Omental fat pad (tissue), 4 donors: Measurements from ENCODE around the gene C2CD2L. TPM values are rescaled to one million over a fixed set of nuclear protein-coding genes. Genes with fewer than 3 reads are reported as not detected.

Experiments
- ATAC-seq: fragments of 150-250 bp; one replicate; pipeline ENCODE4 v1.9.1; 2016; ENCODE audit warnings: mild to moderate bottlenecking, moderate library complexity; ENCODE audit not compliant: low FRiP score
- DNase-seq: peaks from one replicate; pipeline ENCODE4 v3.0.0-alpha.2; 2019; ENCODE audit warnings: low spot score
- total RNA-seq, 4 donors: library from RNA; depleted of rRNA; stranded (reverse); fragments of >200 nt; gene quantifications; one replicate each; pipeline ENCODE4 v1.1.0, GENCODE V29; 2016
- TF ChIP-seq, protein P1 (sequence below), 3 donors: fragments of 450-650 bp; IDR thresholded peaks; one replicate each; pipeline ENCODE4 v1.5.1; 2016 to 2017; ENCODE audit warnings: antibody characterized with exemption in 3 of 3, mild to moderate bottlenecking in 3 of 3, moderate library complexity in 2 of 3

C2CD2L gene
- total RNA-seq, 4 donors from 2014 or later, result 8.2 to 10.7 (median 9.0) TPM

DNA sequence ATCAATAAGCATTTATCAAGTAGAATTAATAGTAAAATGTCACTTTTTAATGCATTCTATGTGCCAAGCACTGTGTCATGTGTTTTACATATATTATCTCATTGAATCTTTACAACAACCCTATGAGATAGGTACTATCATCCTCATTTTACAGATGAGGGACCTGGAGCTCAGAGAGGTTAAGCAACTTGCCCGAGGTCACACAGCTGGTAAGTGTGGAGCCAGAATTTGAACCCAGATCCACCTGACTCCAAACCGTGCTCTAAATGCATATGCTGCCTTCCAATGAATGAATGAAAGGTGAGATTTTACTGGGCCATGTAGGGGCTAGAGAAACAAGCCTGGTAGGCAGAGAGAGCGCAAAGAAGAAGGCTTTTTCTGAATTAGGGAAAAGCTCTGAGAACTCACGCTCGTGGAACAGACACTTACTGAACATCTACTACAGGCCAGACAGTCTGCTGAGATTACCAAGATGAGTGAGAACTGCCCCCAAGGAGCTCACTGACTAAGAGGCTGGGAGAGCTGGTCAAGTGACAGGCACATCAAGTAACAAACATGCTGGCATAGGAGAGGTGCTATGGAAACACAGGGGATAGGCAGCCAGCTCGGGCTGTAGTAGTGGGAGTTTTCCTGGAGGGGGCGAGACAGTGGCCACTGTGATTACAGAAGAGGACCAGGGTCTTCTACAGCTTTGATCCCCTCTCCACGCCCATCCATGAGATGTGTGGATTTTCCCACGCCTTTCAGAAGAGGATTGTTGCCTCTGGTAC, 46.1 kb downstream of the C2CD2L start:
- ATAC-seq, result no peak
- TF ChIP-seq, protein P1, sequence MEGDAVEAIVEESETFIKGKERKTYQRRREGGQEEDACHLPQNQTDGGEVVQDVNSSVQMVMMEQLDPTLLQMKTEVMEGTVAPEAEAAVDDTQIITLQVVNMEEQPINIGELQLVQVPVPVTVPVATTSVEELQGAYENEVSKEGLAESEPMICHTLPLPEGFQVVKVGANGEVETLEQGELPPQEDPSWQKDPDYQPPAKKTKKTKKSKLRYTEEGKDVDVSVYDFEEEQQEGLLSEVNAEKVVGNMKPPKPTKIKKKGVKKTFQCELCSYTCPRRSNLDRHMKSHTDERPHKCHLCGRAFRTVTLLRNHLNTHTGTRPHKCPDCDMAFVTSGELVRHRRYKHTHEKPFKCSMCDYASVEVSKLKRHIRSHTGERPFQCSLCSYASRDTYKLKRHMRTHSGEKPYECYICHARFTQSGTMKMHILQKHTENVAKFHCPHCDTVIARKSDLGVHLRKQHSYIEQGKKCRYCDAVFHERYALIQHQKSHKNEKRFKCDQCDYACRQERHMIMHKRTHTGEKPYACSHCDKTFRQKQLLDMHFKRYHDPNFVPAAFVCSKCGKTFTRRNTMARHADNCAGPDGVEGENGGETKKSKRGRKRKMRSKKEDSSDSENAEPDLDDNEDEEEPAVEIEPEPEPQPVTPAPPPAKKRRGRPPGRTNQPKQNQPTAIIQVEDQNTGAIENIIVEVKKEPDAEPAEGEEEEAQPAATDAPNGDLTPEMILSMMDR (IDR thresholded peaks at IDR 0.05), result no peak
- DNase-seq, result no peak

DNA sequence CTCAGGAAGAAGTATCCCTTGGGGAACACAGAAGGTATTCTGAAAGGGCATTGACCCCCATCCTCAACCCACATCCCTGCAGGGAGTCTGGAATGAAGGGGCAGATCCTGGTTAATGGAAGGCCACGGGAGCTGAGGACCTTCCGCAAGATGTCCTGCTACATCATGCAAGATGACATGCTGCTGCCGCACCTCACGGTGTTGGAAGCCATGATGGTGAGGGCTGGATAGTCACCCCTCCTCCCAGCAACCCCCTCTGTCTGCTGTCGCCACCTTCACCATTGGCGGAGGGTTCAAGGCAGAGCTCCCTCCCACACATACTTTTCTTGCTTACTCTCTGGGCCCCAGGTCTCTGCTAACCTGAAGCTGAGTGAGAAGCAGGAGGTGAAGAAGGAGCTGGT, 47.0 kb downstream of the C2CD2L start:
- DNase-seq (no peak), ATAC-seq (no peak)
- TF ChIP-seq, protein P1 (IDR thresholded peaks at IDR 0.05), result no peak

DNA sequence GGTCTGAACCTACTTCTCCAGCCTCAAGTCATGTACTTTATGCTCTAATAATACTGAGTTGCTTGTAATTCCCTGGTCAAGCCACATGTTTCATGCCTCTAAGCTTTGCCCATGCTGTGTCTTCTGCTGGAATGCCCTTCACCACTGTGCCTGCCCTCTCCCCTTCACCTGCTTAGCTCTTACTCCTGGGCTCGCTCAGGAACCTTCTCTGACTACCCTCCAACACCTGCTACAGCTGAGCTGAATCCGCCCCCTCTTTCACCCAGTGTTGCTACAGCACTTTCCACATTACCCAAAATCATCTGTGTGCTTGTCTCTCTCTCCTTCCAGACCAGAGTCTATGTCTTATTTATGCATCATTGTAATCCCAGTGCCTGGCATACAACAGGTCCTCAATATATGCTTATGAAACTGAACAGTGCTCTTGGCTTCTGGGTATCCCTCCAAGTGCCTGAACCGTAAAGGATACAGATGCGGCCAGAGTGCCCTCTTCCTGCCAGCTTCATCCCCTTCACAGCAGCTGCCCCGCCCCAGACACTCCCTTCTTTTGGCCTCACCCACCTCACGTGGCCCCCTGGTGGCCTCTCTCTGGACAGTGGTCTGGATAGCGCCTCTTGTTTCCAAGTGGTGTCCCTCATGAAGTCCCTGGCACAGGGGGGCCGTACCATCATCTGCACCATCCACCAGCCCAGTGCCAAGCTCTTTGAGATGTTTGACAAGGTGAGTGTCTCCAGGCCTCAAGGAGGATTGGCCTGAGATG, 48.8 kb downstream of the C2CD2L start:
- TF ChIP-seq, protein P1 (IDR thresholded peaks at IDR 0.05), result no peak
- DNase-seq (no peak), ATAC-seq (no peak)

DNA sequence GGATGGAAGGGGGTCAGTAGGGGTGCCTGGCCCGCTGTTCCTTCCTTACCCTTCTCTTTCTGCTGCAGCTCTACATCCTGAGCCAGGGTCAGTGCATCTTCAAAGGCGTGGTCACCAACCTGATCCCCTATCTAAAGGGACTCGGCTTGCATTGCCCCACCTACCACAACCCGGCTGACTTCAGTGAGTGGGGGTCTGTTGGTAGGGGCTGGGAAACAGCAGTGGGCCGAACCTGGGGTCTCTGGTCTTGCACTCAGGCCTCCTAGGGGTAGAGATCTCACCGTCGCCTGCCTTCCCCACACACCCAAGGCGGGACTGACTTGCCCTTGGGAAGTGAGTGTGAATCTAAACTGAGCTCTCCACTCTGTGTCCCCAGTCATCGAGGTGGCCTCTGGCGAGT, 49.4 kb downstream of the C2CD2L start:
- no peak for ATAC-seq
- TF ChIP-seq, protein P1 (IDR thresholded peaks at IDR 0.05), result no peak
- DNase-seq, result no peak

DNA sequence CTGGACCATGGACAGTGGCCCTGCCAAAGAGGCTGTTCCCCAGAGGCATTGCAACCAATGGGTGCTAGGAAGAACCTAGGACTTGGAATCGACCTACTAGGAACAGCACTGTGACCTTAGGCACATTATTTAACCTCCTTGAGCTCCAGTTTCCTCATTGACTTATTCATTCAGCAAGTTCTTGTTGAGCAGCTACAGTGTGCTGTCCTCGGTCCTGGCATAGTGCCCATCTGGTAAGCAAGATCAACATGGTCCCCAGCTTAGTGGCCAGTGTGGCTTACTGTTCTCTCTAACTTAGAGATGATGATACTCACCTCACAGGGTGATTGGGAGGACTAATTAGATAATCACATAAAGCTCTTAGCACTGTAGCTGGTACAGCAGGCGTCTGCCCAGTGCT, 49.9 kb downstream of the C2CD2L start:
- ATAC-seq (no peak), DNase-seq (no peak)
- TF ChIP-seq, protein P1 (IDR thresholded peaks at IDR 0.05), result no peak

DNA sequence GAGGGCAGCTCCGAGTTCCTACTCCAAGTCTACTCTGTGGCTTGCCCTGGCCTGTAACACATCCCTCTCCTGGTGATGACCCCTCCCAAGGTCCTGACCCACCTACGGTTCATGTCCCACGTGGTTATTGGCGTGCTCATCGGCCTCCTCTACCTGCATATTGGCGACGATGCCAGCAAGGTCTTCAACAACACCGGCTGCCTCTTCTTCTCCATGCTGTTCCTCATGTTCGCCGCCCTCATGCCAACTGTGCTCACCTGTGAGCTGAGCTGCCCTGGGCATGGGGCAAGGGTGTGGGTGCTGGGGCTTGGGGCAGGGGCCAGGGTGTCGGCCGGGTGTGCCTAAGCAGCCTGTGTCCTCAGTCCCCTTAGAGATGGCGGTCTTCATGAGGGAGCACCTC, 51.3 kb downstream of the C2CD2L start:
- DNase-seq (no peak), ATAC-seq (no peak)
- TF ChIP-seq, protein P1 (IDR thresholded peaks at IDR 0.05), result no peak
